ENCODE data around the gene LDLRAD4.

LDLRAD4 gene

DNA sequence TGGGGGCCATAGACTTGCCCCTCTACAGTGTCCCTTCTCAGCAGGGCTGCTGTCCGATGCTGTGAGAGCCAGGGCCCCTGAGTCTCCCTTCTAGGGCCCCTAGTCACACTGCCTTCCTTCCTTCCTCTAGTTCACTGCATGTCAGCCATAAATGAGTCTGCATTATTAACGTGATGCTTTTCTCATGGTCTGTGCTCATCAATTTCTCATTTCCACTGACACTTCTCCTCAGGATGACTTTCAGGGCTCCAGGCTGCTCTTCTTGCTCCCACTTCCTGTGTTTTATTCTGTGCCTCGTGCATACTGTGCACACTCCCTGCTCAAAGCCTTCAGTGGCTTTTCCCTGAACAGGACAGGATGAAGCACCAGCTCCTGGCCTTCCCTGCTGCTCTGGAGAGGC is 361.3 kb downstream of the LDLRAD4 start:
- Mint-ChIP-seq H3K27ac (peak overlapping the region; percentile 60), H3K9me3 (no peaks in the 10 kb centered on the region), H3K4me1 (peaks cover 46% of the 10 kb centered on the region), H3K36me3 (peaks cover 3% of the 10 kb centered on the region), H3K27me3 (no peaks in the 10 kb centered on the region), H3K4me3 (peak overlapping the region; percentile 39)

DNA sequence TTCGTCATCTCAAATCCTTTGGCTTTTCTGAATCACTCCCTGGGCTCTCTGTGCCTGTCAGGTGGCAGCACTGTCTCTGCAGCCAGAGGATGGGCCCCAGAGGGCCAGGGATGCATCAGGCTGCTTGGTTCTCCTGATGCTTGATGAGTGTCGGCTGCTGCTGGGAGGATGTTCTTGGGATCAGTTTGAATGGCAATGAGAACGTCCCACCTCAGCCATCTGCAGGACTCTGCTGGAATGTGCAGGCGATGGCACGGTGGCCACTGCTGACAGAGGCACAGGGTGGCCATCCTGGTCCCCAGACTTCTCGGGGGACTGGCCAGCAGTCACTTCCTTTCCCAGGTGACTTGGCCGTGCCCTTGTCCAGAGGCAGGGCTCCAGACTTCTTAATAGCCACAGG is 361.8 kb downstream of the LDLRAD4 start:
- no peaks in the 10 kb centered on the region for H3K9me3 Mint-ChIP-seq
- H3K4me3 Mint-ChIP-seq: no peak overlapping the region
- H3K27me3 Mint-ChIP-seq: no peaks in the 10 kb centered on the region
- peaks cover 3% of the 10 kb centered on the region for H3K36me3 Mint-ChIP-seq
- H3K4me1 Mint-ChIP-seq: peaks cover 46% of the 10 kb centered on the region
- peak overlapping the region; percentile 60 for H3K27ac Mint-ChIP-seq

DNA sequence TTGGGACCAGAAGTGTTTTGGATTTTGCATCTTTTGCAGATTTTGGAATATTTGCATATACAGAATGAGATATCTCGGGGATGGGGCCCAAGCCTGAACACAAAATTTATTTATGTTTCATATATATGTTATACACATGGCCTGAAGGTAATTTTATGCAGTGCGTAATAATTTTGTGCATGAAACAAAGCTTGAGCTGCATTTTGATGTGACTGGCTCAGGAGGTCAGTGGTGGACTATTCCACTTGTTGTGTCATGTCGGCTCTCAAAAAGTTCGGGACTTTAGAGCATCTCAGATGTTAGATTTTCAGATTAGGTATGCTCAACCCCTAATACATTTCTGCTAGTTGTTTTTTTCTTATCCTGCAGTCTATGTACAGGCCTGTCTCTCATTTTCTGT is 362.4 kb downstream of the LDLRAD4 start:
- Mint-ChIP-seq H3K27ac (no peak overlapping the region), H3K4me1 (peaks cover 40% of the 10 kb centered on the region)

GRCh38 chr18:13581496-13582177 is 363.1 kb downstream of the LDLRAD4 start:
- peaks cover 4% of the 10 kb centered on the region for H3K36me3 Mint-ChIP-seq
- no peaks in the 10 kb centered on the region for H3K9me3 Mint-ChIP-seq
- H3K4me3 Mint-ChIP-seq: no peak overlapping the region
- no peak overlapping the region for H3K27ac Mint-ChIP-seq
- peaks cover 39% of the 10 kb centered on the region for H3K4me1 Mint-ChIP-seq
- H3K27me3 Mint-ChIP-seq: no peaks in the 10 kb centered on the region

More for the DNA sequence above, 362.4 kb downstream of the LDLRAD4 start:
- H3K36me3 Mint-ChIP-seq: peaks cover 3% of the 10 kb centered on the region
- no peaks in the 10 kb centered on the region for H3K27me3 Mint-ChIP-seq
- no peak overlapping the region for H3K4me3 Mint-ChIP-seq
- no peaks in the 10 kb centered on the region for H3K9me3 Mint-ChIP-seq

DNA sequence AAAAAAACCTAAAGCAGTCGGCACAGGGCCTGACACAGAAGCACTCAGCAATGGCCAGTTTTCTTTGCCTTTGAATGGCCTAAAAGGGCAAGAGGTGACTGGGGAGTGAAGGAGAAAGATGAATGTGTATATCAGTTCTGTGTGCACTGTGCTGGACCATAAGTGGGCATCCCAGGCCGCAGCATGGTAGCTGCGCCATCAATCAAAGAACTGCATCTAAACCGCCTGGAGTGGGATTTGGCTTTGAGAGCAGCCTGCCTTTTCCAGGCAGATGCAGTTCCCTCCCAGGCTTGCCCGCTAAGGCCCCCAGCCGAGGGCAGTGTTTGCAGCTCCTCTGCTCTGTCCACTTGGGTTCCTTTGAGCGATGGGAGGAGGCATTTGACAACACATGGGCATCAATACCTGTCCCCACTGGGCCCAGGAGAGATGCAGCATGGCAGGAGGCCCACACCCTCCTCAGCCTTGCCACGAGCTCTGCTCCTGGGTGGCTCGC is 363.7 kb downstream of the LDLRAD4 start:
- peaks cover 4% of the 10 kb centered on the region for H3K36me3 Mint-ChIP-seq
- H3K4me1 Mint-ChIP-seq: peaks cover 35% of the 10 kb centered on the region
- no peaks in the 10 kb centered on the region for H3K27me3 Mint-ChIP-seq
- no peak overlapping the region for H3K27ac Mint-ChIP-seq
- no peaks in the 10 kb centered on the region for H3K9me3 Mint-ChIP-seq
- no peak overlapping the region for H3K4me3 Mint-ChIP-seq

- Mint-ChIP-seq H3K36me3 (peaks cover 4% of the 10 kb centered on the region), H3K27me3 (no peaks in the 10 kb centered on the region), H3K9me3 (no peaks in the 10 kb centered on the region), H3K4me3 (no peak overlapping the region), H3K27ac (no peak overlapping the region), H3K4me1 (peaks cover 32% of the 10 kb centered on the region)
Measured at GRCh38 chr18:13583576-13584550, 365.3 kb downstream of the LDLRAD4 start.

DNA sequence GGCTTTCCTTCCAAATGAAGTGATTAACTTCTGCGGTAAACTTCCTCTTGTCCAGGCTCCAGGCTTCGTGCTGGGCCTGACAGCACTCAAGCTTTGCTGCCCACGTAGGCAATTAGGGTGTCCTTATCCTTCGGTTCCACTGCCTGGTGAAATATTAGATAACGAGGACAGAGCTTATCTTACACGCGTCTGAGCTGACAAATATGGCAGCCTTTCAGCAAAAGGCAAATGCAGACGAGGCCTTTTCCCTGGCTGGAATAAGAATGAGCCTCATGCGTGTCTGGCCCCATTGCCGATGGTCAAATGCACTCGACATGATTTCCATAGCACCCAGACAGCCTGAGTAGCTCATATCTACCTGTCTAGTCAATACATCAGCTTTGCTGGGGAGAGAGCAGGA is 366.3 kb downstream of the LDLRAD4 start:
- H3K4me1 Mint-ChIP-seq: peaks cover 29% of the 10 kb centered on the region
- H3K27ac Mint-ChIP-seq: no peak overlapping the region
- no peak overlapping the region for H3K4me3 Mint-ChIP-seq
- H3K36me3 Mint-ChIP-seq: peaks cover 4% of the 10 kb centered on the region
- no peaks in the 10 kb centered on the region for H3K9me3 Mint-ChIP-seq
- H3K27me3 Mint-ChIP-seq: no peaks in the 10 kb centered on the region

GRCh38 chr18:13585379-13586153 is 367.0 kb downstream of the LDLRAD4 start:
- Mint-ChIP-seq H3K4me1 (peaks cover 33% of the 10 kb centered on the region), H3K9me3 (no peaks in the 10 kb centered on the region), H3K36me3 (peaks cover 4% of the 10 kb centered on the region), H3K27me3 (no peaks in the 10 kb centered on the region), H3K27ac (no peak overlapping the region), H3K4me3 (no peak overlapping the region)

DNA sequence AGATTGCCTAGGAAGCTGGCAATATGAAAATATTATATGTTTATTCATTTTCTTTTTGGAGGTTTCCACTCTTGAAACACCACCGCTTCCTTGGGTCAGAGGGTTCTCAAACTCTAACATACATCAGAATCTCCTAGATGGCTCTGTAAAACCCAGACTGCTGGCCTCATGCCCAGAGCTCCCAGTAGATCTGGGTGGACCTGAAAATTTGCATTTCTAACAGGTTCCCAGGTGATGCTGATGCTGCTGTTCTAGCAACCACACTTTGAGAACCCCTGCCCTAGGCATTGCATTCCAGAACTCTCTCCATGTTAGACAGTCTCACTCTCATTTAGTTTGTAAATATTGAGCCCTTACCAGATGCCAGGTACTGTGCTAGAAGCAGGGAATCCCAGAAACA is 368.4 kb downstream of the LDLRAD4 start:
- Mint-ChIP-seq H3K27ac (no peak overlapping the region), H3K9me3 (no peaks in the 10 kb centered on the region), H3K36me3 (peaks cover 5% of the 10 kb centered on the region), H3K4me3 (no peak overlapping the region), H3K4me1 (peaks cover 46% of the 10 kb centered on the region), H3K27me3 (no peaks in the 10 kb centered on the region)

- Mint-ChIP-seq H3K4me1 (peaks cover 46% of the 10 kb centered on the region), H3K36me3 (peaks cover 6% of the 10 kb centered on the region), H3K27me3 (no peaks in the 10 kb centered on the region), H3K27ac (no peak overlapping the region), H3K4me3 (no peak overlapping the region), H3K9me3 (no peaks in the 10 kb centered on the region)
Measured at GRCh38 chr18:13587477-13587876, 368.9 kb downstream of the LDLRAD4 start.

DNA sequence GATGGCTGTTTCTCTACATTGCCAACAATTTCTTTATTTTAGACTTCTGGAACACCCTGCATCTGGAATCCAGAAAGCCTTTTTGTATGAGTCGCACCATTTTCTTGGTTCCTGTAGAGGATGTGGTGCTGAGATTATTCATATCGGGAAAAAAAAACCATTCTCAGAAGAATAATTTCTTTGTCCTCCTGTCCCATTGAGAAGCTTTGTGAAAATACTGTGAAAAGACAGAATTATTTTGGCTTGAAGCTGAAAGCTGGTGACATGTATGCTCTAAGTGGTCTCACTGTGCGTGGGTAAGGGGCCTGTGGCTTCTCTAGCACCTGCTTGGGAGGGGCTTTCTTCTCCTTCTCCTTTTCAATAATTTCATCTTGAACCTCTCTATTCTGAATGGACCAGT is 369.4 kb downstream of the LDLRAD4 start:
- Mint-ChIP-seq H3K36me3 (peaks cover 6% of the 10 kb centered on the region), H3K4me3 (no peak overlapping the region), H3K27ac (no peak overlapping the region), H3K9me3 (no peaks in the 10 kb centered on the region), H3K4me1 (peaks cover 46% of the 10 kb centered on the region), H3K27me3 (no peaks in the 10 kb centered on the region)

- H3K4me3 Mint-ChIP-seq: no peak overlapping the region
- H3K9me3 Mint-ChIP-seq: no peaks in the 10 kb centered on the region
- peaks cover 46% of the 10 kb centered on the region for H3K4me1 Mint-ChIP-seq
- H3K36me3 Mint-ChIP-seq: peaks cover 10% of the 10 kb centered on the region
- no peak overlapping the region for H3K27ac Mint-ChIP-seq
- H3K27me3 Mint-ChIP-seq: no peaks in the 10 kb centered on the region
Measured at GRCh38 chr18:13589316-13589715, 370.8 kb downstream of the LDLRAD4 start.

DNA sequence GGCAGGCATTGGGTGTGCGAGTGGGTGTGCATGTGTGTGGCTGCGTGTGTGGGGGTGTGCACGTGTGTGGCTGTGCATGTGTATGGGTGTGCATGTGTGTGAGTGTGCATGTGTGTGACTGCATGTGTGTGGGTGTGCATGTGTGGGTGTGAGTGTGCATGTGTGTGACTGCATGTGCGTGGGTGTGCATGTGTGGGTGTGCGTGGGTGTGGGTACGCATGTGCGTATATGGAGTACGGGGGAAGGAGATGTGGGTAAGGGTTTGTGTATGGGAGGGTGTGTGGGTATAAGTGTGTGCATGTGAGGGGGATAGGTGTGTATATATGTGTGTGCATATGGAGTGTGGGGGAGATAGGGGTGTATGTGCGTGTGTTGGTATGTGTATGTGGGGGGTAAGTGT is 371.4 kb downstream of the LDLRAD4 start:
- Mint-ChIP-seq H3K27ac (no peak overlapping the region), H3K4me3 (no peak overlapping the region), H3K36me3 (peaks cover 12% of the 10 kb centered on the region), H3K9me3 (no peaks in the 10 kb centered on the region), H3K4me1 (peaks cover 46% of the 10 kb centered on the region), H3K27me3 (no peaks in the 10 kb centered on the region)

DNA sequence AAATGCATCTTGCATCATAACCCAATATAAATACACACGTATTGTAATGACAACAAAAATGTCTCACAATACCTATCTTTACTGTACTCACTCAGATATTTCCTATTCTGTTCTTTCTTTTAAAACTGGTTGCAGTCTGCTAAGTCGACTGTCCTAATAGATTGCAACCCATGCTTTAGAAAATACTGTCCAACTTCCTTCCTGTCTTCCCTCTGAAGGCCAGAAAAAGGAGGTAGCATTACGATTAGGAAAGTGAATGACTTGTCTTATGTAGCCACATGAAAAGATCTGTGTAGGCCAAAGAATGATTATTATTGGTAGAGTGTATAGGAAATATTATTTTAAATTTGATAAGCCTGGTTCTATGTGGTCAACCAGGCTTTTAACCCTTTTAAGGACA is 373.7 kb downstream of the LDLRAD4 start:
- Mint-ChIP-seq H3K27me3 (no peaks in the 10 kb centered on the region), H3K4me3 (no peak overlapping the region), H3K27ac (no peak overlapping the region), H3K9me3 (peaks cover 15% of the 10 kb centered on the region), H3K4me1 (peaks cover 36% of the 10 kb centered on the region), H3K36me3 (peaks cover 27% of the 10 kb centered on the region)

GRCh38 chr18:13594551-13594950 is 376.0 kb downstream of the LDLRAD4 start:
- H3K9me3 Mint-ChIP-seq: peaks cover 24% of the 10 kb centered on the region
- H3K27ac Mint-ChIP-seq: no peak overlapping the region
- H3K4me3 Mint-ChIP-seq: no peak overlapping the region
- H3K36me3 Mint-ChIP-seq: peaks cover 42% of the 10 kb centered on the region
- H3K27me3 Mint-ChIP-seq: no peaks in the 10 kb centered on the region
- peaks cover 23% of the 10 kb centered on the region for H3K4me1 Mint-ChIP-seq
